HG02852 (cell line): Measurements from ENCODE around the gene SNAI3.
A peak's percentile ranks its signal among the peaks of the same experiment; 100 is the strongest.
"Not testable (repeated sequence)": the region's sequence is repeated elsewhere in the genome, so short reads cannot be mapped to it uniquely, and the experiment has no call there.

Source experiments
- ATAC-seq: cut with Tn5 transposase; IDR thresholded peaks from one replicate; pipeline ENCODE4 v1.9.1; 2021; ENCODE audit warnings: mild to moderate bottlenecking, moderate library complexity; ENCODE audit not compliant: unreplicated experiment

SNAI3 gene

DNA sequence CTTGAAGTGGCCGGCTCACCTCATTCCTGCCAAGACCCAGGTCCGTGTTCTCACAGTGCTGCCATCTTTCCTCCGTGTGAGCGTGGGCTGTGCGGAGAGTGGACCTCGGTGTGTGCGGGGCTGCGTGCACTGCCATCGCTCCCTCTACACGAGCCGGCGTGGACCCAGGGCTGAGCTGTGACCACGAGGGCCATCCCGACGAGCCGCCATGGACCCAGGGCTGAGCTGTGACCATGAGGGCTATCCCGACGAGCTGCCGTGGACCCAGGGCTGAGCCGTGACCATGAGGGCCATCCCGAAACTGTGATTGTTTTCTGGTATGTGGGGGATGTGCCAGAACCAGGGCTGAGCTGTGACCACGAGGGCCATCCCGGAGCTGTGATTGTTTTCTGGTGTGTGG is 14.5 kb downstream of the SNAI3 start:
- no peak for ATAC-seq

DNA sequence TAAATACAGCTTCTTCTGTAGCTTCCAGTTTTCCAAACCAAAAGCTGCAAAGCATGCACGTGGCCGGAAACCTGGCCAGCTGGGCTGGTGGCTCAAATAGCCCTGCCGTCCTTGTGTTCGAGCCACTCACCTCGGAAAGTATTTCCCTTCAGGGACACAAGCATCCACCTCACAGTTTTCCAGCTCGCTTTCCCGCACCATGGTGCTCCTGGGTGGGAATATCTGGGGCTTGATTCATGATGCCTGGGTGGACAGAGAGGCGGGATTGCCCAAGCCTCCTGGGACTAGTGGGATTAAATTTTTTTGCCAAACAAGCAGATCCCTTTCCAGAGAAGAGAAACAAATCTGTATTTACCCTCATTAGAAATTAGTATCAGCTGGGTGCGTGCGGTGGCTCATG is 16.3 kb downstream of the SNAI3 start:
- no peak for ATAC-seq

DNA sequence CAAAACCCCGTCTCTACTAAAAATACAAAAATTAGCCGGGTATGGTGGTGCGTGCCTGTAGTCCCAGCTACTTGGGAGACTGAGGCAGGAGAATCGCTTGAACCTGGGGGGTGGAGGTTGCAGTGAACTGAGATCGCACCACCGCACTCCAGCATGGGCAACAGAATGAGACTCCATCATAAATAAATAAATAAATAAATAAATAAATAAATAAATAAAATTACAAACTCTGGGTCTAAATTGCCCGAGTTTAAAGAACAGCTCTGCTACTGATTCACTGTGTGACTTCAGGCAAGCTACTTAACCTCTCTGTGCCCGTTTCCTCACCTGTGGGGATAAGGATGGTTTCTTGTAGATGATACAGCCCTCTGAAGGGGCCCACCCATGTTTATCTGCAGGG is 16.8 kb downstream of the SNAI3 start:
- not testable (repeated sequence) for ATAC-seq

DNA sequence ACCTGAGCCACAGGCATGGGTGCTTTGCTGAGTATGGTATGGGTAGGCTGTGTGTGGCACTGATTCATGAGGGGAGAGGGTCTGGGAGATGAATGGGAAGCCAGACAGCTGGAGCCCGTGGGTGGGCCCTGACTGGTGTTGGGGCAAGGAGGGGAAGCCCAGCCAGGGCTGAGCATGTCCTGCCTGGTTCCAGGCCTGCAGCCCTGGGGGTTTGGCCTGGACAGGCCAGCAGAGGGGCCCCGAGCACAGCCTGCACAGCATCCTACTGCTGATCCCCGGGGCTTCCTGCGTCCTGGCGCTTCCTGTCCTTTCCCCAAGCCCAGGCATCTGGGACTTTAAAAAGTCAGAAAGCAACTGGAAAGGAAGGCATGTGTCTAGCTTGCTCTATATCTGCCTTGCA is 18.8 kb downstream of the SNAI3 start:
- no peak for ATAC-seq

DNA sequence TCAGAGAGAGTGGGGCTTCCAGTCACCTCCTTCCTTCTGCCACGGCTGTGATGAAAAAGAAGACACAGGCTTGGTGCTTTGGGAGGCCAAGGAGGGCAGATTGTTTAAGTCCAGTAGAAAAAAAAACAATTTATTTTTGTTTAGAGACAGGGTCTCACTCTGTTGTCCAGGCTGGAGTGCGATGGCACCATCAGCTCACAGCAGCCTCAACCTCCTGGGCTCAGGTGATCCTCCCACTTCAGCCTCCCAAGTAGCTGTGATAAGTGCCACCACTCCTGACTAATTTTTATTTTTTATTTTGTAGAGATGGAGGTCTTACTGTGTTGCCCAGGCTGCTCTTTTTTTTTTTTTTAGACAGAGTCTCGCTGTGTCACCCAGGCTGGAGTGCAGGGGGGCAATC is 20.7 kb downstream of the SNAI3 start:
- no peak for ATAC-seq

DNA sequence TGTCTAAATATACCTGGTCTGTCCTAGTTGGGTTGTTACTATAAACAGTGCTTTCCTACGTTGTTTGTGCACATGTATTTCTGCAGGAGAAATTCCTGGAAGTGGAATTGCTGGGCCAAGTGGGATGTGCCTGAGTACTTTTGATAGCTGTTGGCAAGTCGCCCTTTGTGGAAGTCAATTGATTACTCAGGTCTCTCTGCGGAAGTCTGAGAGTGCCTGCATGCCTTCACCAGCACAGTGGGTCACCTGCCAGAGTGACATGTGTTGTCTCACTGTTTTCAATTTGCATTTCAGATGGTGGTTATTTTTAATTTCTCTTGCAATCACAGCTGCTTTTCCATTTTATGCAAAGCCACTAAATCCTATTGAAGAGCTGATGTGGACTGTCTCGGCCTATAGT is 21.2 kb downstream of the SNAI3 start:
- no peak for ATAC-seq

DNA sequence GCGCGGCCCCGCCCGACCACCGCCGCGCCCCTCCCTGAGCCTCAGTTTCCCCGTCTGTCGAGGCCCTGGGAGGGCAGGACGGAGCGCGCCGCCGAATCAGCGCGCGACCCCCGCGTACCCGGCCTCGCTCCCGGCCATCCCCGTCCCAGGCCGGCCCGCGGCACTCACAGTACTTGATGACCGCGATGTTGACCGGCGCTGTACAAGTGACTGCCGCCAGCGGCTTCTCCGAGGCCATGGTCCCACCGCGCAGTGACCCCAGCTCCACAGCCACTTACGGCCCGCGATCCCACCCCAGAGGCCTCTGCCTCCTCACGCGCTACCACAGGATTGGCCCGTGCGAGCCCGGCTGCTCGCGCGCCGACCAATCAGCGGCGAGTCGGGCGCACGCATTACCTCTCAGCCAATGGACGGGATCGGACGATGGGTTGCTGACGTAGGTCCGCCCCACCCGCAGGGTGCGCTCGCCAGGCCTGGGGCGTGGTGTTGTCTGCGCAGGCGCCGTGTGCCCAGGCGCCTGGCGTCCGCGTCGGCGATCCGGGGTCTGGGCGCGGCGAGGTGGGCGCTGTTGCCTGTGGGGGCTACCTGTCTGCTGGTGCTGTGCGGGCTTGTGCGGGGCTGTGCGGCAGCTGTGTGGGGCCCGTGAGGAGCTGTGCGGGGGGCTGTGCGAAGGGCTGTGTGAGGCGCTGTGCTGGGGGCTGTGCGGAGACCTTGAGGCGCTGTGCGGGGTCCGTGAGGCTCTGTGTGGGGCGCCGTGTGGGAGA is 23.3 kb downstream of the SNAI3 start, which contains the start of gene MVD:
MVD (minus strand) TSS at position 249 of the 764 bp plus-strand sequence; CDS start at position 238, 11 bp downstream.
- peak; percentile 94 for ATAC-seq

DNA sequence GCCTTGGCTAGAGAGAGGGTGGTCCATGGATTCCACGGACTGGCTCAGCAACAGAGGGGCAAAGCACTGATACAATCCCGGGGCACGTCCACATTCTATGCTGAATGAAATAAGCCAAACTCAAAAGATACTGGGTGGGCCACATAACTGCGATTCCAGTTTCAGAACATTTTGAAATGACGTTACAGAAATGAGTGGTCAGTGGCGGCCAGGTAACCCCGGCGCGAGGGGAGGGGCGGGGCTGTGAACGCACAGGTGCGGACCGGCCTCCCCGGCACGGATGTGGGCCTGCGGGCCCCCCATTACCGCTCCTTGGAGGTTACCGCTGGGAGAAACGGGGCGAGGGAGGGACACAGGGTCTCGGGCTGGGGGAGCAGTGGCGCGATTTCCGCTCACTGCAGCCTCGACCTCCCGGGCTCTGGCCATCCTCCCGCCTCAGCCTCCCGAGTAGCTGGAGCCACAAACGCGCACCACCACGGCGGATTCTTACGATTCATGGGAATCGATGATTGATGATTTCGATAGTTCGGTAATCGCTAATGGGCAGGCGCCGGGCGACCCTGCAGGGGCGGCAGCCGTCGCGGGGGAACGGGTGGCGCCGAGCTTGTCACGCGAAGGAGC is 24.0 kb downstream of the SNAI3 start:
- ATAC-seq = no peak

DNA sequence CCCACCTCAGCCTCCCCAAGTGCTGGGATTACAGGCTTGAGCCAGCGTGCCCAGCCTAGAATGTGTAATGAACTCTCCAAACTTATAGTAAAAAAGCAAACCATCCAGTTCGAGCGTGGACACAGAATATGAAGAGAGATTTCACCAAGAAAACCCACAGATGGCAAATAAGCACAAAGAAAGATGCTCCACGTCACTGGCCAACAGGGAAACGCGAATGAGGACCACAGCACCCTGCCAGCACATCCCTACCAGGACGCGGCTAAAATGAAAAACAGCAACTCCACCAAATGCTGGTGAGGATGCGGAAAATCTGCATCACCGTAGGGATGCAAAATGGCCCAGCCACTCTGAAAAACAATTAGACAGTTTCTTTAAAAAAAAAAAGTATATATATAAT is 24.8 kb downstream of the SNAI3 start:
- ATAC-seq = no peak

DNA sequence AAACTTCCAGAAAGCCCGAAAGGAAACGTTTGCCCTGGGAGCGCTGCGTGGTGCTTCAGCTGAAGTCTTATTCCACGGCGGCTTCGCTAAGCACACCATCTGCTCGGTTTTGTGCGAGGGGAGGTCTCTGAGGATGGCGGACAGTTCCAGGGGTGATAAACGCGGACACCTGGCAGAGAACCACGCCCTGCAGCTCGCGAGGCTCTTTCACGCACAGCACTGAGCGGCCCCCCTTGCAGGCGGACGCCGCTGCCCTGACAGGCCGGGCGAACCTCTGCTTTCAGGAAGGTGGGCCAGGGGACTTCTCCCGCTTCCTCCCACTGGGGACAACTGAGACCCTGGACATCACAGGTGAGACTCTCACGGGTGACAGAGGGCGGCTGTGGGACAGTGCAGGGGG is 27.1 kb downstream of the SNAI3 start:
- ATAC-seq = no peak

DNA sequence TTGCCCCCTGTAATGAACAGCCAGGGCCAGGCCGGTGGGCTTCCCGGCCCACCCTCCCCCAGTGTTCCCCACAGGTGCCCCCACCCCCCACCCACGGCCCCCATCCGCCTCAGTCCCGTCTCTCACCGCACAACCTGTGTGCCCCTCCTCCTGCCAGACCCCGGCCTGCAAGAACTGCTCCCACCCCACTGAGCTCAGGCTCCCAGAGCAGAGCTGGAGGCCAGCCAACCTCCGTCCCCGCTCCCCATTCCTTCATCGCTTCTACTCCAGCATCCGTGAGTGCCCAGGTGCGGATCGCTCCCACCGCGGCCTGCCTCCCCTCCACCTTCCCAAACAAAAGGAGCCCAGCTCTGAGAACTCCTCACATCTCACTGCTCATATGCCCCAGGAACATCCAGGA is 27.6 kb downstream of the SNAI3 start:
- ATAC-seq = no peak

DNA sequence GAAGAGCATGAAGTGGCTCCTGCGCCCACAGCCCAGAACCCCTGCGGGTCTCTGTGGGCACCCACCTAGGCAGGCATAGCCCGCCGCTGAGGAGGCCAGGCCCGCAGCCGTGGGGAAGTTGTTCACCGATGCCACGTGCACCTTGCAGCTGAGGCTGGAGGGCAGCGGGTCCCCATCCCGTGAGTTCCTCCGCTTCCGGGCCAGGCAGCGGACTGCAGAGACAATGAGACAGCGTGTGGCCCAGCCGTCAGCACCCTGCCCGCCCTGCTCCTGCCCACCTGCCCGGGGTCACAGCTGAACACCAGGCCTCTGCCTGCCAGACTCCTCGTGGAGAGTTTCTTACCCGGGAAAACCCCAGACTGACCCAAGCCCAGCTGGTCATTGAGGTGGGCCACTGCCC is 28.9 kb downstream of the SNAI3 start:
- no peak for ATAC-seq

DNA sequence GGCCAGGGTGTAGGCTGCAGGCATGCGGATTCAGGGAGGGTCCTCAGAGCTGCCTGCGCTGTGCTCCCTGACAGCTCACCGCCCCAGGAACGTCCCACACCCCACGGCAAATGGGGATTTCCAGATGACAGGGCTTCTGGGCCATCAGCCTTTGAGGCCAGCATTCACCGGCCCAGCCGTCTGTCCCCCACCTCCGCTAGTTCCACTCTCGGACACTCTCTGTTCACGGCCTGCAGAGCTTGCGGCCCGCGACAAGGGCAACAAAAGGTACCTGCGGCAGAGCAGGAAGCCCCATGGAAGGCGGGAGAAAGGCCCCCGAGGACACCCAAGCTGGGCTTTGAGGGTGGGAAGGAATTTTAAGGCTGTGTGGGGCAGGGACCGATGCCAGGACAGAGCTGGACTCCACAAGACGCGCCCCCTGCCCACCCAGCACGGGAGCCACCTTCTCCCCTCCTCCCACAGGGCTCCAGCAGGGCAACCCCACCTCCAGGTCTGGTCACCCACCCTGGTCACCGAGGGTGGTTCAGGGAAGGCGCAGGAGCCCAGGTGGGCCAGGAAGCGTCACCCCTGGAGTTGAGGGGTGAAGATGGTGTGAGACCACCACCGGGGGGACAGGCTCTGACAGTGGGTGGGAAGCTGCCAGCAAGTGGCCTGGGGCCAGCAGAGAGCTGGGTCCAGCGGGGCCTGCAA is 29.9 kb downstream of the SNAI3 start:
- no peak for ATAC-seq

DNA sequence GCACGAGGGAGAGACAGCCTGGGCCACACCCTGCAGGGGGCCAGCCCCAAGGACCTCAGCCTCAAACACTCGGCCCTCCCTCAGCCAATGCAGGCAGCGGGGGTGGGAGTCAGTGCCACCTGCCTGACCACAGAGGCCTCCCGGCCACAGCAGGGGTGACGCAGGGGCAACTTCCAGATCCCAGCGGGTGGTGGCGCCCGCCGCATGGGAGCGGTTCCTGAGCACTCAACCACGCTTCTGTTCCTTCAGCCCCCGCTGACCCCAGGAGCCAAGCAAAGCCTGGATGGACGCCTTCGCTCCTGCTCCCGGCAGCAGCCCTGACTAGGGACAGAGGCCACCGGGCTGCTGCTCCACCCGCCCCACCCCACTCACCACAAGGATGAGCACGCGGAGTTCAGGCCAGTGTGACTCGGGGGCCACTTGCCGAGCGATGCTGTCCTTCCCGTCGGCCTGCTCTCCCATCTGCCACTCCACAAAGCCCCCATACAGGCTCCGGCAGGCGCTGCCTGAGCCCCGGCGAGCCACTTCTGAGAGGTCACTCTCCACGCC is 30.5 kb downstream of the SNAI3 start:
- no peak for ATAC-seq

DNA sequence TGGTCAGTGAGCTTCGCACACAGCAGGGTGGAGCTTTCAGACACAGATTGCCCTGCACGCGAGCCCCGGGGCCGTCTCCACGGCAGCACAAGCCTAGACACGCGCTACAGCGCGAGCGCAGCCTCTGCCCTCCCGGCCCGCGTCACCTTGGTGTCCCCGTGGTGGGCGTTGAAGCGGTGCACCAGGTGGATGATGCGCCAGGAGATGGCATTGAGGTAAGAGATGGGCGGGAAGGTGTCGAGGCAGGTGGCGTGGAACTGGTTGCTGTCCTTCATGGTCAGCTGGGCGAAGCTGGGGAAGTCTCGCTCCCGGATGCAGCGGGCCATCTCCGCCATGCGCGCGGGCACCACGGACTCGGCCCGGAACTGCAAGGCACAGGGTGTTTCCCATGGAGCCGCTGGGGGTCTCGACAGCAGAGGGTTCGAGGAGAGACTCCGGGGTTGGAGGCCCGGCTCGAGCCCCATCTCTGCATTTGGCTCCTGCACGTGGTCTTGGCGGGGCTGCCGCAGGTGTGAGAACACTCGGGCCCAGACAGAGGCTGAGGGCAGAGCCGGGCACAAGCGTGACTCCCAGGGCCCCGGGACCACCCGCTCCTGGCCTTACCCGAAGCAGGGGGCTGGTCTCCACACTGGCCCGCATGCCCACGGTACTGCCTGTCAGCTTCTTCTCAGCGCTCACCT is 31.1 kb downstream of the SNAI3 start:
- ATAC-seq = no peak

DNA sequence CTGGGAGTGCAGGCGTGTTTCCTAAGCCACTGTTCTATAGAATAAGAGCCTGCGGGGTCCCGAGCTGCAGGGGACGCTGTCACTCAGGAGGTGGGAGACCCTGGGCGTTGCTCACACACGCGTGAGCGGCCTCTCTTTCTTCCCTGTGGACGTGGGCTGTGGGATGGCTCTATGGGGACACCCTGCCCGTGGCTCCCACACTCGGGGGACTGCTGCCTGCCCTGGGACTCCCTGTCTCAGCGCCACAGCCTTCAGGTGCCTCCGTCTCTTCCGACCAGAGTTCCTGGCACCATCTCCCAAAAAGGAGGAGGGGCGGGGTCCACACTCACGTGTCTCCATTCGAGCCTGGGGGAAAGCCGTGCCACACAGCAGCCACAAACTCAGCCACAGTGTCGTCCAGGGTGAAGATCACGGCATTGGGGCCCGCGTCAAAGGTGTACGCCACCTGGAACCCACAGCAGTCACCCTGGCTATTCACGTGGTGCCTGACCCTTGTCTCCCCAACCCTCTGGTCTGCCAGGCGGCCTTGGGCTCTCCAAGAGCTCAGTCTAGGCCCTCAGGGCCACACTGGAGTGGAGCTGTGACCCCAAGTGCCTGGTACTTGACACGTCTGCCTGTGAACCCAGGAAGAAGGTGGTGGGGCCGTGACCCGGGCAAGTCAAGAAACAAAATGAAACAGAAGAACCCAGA is 31.8 kb downstream of the SNAI3 start:
- ATAC-seq = no peak

DNA sequence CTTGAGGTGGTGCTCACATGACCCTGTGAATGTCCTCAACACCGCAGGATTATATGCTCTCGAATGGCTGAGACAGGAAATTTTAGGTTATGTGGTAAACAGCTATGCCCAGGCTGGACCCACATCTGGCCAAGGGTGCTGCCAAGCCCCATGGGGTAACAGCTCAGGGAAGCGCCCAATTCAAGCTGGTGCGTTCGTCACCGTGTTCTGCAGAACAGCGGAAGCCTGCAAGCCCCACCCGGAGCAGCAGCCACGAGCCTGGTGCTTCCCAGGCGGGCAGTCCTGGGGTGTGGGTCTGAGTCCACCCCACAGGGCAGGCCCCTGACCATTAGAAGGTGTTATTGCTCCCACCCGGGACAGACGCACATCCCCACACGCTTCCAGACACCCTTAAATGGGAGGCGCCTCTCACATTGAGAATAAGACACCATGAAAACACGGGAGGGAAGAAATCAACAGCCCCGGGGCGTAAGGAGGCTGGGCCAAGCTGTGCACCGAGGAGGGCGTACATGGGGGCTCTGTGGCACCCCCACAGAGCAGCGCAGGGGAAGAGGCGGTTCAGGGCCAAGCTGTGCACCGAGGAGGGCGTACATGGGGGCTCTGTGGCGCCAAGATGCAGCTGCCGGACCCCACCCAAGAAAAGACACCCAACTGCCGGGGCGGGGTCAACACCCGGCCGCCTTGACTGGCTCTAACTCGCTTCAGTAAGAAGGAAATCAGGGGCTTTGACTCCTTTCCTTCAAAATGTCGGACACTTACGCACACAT is 32.5 kb downstream of the SNAI3 start:
- no peak for ATAC-seq

DNA sequence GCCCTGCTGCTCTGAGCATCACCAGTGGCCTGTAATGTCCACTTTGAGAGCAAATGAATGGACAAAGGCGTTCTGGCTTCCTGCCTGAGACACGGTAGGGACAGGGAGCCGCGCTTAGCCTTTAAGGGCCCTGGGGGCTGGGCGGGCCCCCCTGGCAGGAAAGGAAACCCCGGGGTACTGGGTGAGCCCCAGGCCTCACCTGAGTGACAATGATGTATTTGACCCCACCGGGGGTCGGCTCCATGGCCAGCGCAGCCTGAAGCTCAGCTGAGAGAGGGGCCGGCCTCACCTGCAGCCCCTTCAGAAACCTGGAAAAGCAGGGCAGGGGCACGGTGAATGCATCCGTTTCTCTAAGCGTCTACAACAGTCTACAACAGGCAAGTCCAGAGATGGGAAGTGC is 33.2 kb downstream of the SNAI3 start:
- ATAC-seq = no peak

DNA sequence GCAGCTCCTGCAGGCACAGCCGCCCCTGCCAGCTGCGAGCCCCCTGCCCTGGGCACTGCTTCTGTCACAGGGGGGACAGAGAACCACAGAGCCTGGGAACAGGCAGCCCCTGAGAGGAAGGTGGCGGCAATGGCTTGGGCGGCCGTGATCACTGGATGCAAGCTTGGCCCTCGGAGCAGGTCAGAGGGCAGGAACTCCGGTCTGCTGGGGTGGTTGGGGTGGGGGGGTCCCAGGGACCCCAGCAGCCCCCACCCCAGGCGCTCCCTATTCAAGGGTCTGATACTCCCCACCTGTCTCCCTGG is 33.6 kb downstream of the SNAI3 start:
- ATAC-seq = no peak
